AG04449 (cell line): ENCODE data around the gene ZFHX3.
"Not testable (repeated sequence)": the region's sequence is repeated elsewhere in the genome, so short reads cannot be mapped to it uniquely, and the experiment has no call there.

Experiments used
- CTCF ChIA-PET: fragments of 350-600 bp; formaldehyde crosslinking; extraction: SDS; loops from one replicate; lab custom pipeline; 2021; ENCODE audit warnings: antibody characterized with exemption; lab: Yijun Ruan, JAX
- POLR2A ChIA-PET: fragments of 400-600, 350-600 bp; formaldehyde crosslinking; extraction: SDS; loops from one replicate; lab custom pipeline; 2020; ENCODE audit warnings: antibody characterized with exemption, inconsistent platforms; lab: Yijun Ruan, JAX
- DNase-seq: peaks from one replicate; pipeline ENCODE4 v3.0.0-alpha.2; 2010; ENCODE audit warnings: low read depth, low spot score
- H3K4me3 ChIP-seq: 2 replicates; pipeline ENCODE4 v1.5.1; 2011; ENCODE audit warnings: low read depth, mild to moderate bottlenecking, control low read depth, low read length
- CTCF ChIP-seq: IDR thresholded peaks from one replicate; pipeline ENCODE4 v1.5.1; 2011; ENCODE audit warnings: mild to moderate bottlenecking, moderate library complexity, low read length, control low read depth, inconsistent platforms; ENCODE audit not compliant: insufficient read depth; ENCODE audit errors: missing control alignments

Gene ZFHX3

GRCh38 chr16:73093146-73094144 is 45.5 kb upstream of the ZFHX3 start:
- no peak for TF ChIP-seq CTCF
- DNase-seq: no peak
- H3K4me3 ChIP-seq: no peak overlapping the region
- CTCF ChIA-PET: interaction anchor here (1.5 kb wide), 1 partner anchor 592 kb away, joined by 3 read pairs; no protein-coding TSS in a partner anchor
- POLR2A ChIA-PET: interaction anchor here (1.1 kb wide), 1 partner anchor 11 kb away, joined by 4 read pairs; no protein-coding TSS in a partner anchor

GRCh38 chr16:73092236-73092781 is 44.4 kb upstream of the ZFHX3 start:
- TF ChIP-seq CTCF: no peak
- CTCF ChIA-PET: no interaction called here
- POLR2A ChIA-PET: no interaction called here
- no peak overlapping the region for H3K4me3 ChIP-seq
- no peak for DNase-seq

- ChIA-PET POLR2A (no interaction called here), CTCF (no interaction called here)
- TF ChIP-seq CTCF: no peak
- no peak for DNase-seq
- H3K4me3 ChIP-seq: no peak overlapping the region
These were observed 43.2 kb upstream of the ZFHX3 start for GRCh38 chr16:73091174-73091573.

- POLR2A ChIA-PET: no interaction called here
- CTCF ChIA-PET: interaction anchor here (0.6 kb wide), 1 partner anchor 129 kb away, joined by 3 read pairs; no protein-coding TSS in a partner anchor
- no peak overlapping the region for H3K4me3 ChIP-seq
- no peak for TF ChIP-seq CTCF
- DNase-seq: no peak
These were observed 41.5 kb upstream of the ZFHX3 start for GRCh38 chr16:73089420-73089819.

- no peak for DNase-seq
- no peak for TF ChIP-seq CTCF
- CTCF ChIA-PET: interaction anchor here (0.8 to 1.4 kb wide), 2 partner anchors 9 to 84 kb away, joined by 3 to 4 read pairs; no protein-coding TSS in a partner anchor
- no peak overlapping the region for H3K4me3 ChIP-seq
- POLR2A ChIA-PET: no interaction called here
These were observed 38.2 kb upstream of the ZFHX3 start for GRCh38 chr16:73086108-73086507.

- TF ChIP-seq CTCF: no peak
- ChIA-PET CTCF (interaction anchor here (0.9 kb wide), 1 partner anchor 139 kb away, joined by 3 read pairs; no protein-coding TSS in a partner anchor), POLR2A (interaction anchor here (1.2 kb wide), 1 partner anchor 97 kb away, joined by 3 read pairs; no protein-coding TSS in a partner anchor)
- no peak for DNase-seq
- H3K4me3 ChIP-seq: no peak overlapping the region
These were observed 35.3 kb upstream of the ZFHX3 start for GRCh38 chr16:73083271-73083670.

- POLR2A ChIA-PET: interaction anchor here (0.6 to 1.2 kb wide), 6 partner anchors 11 to 155 kb away, joined by 3 to 6 read pairs (median 4); no protein-coding TSS in a partner anchor
- not testable (repeated sequence) for H3K4me3 ChIP-seq
- CTCF ChIA-PET: interaction anchor here (0.9 to 3.6 kb wide), 3 partner anchors 11 to 140 kb away, joined by 3 to 14 read pairs (median 3); no protein-coding TSS in a partner anchor
- DNase-seq: peak; percentile 91
These were observed 34.7 kb upstream of the ZFHX3 start for GRCh38 chr16:73082634-73083051.
